ENCODE measurements around the gene MARS1.

DNA sequence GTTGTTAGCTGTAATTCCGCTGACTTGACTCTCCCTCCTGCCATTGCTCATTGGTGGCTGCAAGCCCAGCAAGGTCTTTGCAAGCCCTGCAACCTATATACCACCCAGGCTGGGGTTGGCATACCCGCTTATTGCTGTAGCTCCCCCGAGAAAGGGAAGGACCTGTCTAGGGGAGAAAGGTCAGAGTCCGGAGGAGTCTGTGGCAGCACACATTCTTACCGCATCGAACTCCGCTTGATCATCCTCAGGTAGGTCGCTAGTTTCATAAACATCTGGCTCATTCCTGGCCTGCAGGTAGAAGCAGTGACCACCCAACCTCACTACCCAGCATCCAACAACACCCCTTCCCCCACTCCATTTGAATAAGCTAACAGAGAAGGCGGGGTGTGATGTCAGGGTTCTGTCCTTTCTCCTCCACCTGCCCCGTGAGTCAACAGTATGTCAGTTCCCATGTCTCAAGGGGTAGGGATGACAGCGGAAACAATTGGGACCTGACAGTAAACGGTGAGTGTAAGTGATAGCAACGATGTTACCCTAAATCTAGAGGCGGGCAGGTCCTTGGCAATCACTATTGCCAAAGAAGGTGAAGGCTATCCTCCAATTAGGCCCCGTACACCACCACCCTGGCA lies 58.1 kb downstream of the MARS1 start:
- no peak for TF ChIP-seq POLR2A (IDR thresholded peaks at IDR 0.05; ENCODE audit: low read depth)
- TF ChIP-seq POLR2AphosphoS5 (IDR thresholded peaks at IDR 0.05), result no peak
- TF ChIP-seq, protein P1, sequence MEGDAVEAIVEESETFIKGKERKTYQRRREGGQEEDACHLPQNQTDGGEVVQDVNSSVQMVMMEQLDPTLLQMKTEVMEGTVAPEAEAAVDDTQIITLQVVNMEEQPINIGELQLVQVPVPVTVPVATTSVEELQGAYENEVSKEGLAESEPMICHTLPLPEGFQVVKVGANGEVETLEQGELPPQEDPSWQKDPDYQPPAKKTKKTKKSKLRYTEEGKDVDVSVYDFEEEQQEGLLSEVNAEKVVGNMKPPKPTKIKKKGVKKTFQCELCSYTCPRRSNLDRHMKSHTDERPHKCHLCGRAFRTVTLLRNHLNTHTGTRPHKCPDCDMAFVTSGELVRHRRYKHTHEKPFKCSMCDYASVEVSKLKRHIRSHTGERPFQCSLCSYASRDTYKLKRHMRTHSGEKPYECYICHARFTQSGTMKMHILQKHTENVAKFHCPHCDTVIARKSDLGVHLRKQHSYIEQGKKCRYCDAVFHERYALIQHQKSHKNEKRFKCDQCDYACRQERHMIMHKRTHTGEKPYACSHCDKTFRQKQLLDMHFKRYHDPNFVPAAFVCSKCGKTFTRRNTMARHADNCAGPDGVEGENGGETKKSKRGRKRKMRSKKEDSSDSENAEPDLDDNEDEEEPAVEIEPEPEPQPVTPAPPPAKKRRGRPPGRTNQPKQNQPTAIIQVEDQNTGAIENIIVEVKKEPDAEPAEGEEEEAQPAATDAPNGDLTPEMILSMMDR (IDR thresholded peaks at IDR 0.05), result no peak
- no peak for TF ChIP-seq EP300 (IDR thresholded peaks at IDR 0.05)

All from esophagus muscularis mucosa (tissue), 4 donors.